RCC 7860 (cell line): Measurements from ENCODE around the gene RAB6C.
A peak's percentile ranks its signal among the peaks of the same experiment; 100 is the strongest.
"Not testable (repeated sequence)": the region's sequence is repeated elsewhere in the genome, so short reads cannot be mapped to it uniquely, and the experiment has no call there.

ENCODE experiments used
- DNase-seq: peaks from one replicate; pipeline ENCODE4 v3.0.0-alpha.2; 2015; ENCODE audit warnings: low spot score
- FAIRE-seq: peaks from 2 replicates; lab custom pipeline; 2012; peaks lifted over from hg19 to GRCh38; lab: Jason Lieb, UNC

The RAB6C gene

DNA sequence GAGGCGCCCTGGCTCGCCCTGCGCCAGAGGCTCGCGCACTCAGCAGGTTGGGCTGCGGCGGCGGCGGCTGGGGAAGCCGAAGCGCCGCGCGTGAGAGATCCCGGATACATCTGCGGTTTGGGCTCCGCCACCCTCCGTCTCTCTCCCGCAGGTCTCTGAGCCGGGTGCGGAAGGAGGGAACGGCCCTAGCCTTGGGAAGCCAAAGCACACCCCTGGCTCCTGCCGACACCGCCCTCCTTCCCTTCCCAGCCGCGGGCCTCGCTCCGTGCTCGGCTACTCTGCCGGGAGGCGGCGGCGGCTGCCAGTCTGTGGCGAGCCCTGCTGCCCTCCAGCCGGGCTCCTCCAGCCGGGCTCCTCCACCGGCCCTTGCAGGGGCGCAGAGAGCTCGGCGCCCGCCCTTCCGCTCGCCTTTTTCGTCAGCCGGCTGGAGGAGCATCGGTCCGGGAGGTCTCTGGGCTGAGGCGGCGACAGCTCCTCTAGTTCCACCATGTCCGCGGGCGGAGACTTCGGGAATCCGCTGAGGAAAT lies at the start of gene RAB6C:
Gene RAB6C (plus strand): TSS at position 38 of the 527 bp plus-strand sequence. CDS start 450 bp downstream, at position 488.
- DNase-seq, FAIRE-seq: not testable (repeated sequence)

DNA sequence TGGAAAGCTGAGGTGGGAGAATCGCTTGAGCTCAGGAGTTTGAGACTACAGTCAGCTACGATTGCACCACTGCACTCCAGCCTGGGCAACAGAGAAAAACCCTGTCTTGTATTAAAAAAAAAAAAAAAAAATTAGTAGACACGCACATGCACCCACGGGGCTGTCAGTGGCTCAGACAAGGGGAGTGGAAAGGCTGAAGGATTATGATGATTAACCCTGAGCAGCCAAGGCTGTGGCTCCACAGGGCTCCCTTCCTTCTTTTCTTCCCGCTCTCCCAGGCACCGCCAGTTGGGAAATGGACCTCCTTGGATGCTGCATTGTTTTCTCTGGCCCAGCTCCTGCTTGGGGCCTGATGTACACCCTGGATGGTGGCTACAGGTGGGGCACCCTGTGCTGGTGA lies 49.0 kb upstream of the RAB6C start:
- DNase-seq (no peak), FAIRE-seq (no peak)

DNA sequence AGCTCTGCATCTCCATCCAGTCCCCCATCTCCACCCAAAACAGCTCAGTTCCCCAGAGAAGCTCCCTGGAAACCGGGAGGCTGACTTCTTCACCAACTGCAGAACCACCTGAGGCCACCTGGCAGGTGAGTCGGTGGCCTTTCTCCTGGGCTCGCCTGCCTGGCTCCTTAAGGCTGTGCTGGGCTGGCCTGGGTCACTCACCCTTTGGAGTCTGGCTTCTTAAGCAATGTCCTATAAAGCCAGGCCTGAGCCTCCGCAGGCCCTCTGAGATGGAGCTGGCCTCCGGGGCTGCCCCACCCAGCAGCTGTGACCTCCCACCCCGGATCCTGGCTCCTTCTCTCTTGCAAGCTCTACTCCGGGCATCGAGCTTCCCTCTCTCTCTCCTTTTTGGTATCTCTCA lies 46.1 kb upstream of the RAB6C start:
- not testable (repeated sequence) for DNase-seq, FAIRE-seq

DNA sequence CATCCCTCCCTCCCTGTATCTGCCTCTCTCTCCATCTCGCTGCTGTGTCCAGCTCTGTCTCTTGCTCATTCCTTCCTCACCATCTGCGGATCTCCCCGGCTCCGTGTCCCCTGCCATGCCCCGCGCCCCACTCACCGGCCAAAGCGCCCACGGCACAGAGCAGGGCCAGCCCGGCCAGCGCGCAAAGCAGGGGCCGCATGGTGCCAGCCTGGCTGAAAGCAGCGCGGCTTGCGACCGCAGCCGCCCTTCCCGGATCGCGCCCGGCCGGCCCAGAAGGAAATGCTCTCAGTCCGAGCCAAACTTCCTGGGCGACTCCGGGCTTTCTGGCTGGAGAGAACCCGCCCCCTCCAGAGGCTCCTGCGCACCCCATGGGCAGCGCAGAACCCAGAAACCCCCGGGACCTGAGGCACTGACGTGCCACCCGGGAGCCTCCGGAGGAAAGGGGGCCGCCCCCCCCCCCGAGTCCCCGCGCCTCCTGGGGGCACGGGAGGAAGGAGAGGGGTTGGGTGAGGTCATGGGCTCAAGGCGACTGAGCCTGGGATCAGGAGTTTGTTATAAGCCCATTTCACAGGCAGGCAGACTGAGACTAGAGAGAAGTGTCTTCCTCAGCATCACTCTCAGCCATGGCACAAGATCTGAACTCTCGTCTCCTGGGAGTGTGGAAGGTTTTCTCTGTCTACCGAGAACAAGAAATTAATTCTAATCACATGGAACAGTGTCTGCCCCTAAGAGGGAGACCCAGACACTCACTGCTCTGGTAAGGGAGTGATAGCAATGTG lies 45.2 kb upstream of the RAB6C start:
- no peak for FAIRE-seq
- DNase-seq = no peak

DNA sequence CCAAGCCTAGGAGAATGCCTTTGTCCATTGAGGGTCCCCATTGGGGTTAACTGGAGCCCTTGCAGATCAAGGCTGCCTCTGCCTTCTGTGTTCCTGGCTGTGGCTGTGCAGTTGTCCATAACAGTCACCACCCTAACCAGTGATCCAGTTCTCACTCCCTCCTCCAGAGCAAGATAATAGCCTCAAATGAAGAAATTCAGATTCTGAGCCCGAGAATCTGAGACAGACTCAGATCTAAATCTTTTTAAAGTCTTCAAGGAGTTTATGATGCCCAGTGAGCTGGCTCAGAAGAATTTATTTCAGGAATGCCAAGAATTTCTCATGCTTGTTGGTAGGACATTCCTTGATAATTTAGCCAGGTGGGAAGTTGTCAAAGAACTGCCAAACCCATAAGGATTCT lies 44.3 kb upstream of the RAB6C start:
- DNase-seq = peak; percentile 49
- FAIRE-seq = peak; percentile 7

DNA sequence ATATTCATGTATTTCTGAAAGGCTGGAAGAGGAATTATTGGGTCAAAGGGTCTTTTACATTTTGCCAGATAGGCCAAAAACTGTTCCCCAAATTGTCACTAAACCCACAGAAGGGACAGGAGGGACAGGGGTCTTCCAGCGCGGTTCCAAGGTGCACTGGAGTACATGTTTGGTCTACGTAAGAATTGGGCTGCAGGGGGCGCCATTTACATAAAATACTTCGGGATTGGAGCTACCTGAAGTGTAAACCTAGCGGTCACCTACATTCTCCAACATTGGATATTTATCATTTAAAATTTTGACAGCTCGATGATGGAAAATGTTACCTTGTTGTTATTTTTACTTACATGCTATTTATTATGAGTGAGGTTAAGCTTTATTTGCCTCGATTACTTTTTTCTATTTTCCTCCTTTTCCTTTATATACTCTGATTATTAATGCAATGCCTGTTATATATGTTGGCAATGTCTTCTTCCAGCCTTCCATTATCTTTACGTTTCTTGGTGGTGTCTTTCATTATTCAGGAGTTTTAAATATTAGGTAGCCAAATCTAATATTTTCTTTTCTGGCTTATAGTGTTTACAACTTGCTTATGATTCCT lies 43.0 kb upstream of the RAB6C start:
- DNase-seq (peak; percentile 18), FAIRE-seq (no peak)

DNA sequence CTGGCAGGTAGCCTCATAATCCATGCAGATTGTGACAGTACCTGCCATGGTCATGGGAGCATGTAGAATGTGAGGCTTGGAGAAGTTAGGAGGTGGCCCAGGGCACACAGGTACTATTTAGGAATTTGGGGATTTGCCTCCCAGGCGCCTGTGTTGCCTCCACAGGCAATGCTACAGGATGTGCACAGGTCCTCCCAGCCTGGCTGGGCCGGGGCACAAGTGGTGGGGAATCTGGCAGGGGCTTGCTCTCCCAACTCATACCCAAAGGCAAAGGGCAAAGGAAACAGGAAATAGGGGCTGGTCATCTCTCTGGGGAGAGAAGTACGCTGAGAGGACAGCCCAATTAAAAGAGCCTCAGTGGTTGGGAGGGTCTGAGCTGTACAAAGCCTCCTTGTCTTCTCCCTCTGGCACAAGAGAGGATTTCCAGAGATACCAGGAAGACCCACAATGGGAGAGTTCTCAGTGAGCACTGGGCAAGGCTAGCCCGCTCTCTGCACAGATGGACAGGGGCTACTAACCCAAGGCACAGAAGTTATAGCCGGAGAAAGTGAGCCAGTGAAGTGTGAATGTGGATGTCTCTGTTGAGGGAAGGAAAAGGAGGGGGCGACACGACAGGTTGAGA lies 40.5 kb upstream of the RAB6C start:
- FAIRE-seq, DNase-seq: not testable (repeated sequence)

DNA sequence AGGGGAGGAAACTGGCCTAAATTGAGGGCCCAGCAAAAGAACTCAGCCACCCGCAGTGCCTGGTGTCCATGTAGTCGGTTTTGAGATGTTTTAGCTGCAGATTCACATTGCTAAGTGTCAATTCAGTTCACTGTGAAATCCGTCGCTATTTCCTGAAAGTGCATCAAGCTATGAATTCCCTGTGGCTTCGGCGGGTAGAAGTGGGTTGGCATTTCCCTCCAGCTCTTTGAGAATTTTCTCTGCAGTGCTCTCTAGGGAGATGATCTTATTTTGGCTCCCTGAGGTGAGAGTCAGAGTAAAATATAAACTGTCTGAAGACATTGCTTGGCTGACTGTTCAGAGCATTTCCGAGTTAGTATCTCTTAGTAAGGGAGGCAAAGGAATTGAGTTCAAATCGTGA lies 36.0 kb upstream of the RAB6C start:
- DNase-seq, FAIRE-seq: not testable (repeated sequence)

DNA sequence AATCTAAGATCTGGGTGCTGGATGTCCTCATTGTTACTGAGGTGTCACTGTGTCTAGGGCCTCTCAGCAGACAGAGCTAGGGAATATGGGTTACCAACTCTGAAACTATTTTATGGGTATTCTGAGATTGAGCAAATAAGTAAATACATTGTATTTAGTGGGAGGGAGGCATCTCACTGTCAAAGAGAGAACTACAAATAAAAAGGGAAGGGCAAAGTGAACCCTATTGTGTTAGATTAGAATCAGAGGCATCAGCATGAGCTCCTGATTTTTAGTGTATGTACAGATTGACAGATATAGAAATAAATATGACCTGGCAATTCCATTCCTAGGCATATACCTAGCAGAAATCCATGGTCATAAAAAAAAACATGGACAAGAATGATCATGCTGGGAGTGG lies 33.9 kb upstream of the RAB6C start:
- FAIRE-seq = no peak
- DNase-seq = no peak

DNA sequence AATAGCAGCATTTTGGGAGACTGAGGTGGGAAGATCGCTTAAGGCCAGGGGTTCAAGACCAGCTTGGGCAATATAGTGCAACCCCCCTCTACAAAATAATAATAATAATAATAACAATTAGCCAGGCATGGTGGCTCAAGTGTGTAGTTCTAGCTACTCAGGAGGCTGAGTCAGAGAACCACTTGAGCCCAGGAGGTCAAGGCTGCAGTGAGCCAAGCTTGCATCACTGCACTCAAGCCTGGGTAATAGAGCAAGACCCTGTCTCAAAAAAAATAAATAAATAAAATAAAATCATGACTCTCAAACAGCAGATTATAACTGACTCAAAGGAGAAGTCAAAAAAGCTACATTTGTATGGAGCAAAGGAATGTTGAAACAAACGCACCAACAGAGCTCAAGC lies 31.8 kb upstream of the RAB6C start:
- not testable (repeated sequence) for FAIRE-seq, DNase-seq

DNA sequence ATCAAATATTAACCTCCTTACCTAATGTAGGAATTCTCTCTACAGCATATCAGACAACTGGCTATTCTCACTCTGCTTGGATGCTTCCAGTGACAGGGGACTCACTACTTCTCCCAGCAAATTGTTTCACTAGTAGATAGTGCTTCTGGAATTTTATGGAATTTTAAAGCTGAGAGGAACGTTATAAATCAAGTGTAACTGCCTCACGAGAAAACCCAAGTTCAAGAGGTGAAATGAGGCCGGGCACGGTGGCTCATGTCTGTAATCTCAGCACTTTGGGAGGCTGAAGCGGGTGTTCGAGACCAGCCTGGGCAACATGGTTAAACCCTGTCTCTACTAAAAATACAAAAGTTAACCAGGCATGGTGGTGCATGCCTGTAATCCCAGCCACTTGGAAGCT lies 23.3 kb upstream of the RAB6C start:
- not testable (repeated sequence) for DNase-seq, FAIRE-seq

DNA sequence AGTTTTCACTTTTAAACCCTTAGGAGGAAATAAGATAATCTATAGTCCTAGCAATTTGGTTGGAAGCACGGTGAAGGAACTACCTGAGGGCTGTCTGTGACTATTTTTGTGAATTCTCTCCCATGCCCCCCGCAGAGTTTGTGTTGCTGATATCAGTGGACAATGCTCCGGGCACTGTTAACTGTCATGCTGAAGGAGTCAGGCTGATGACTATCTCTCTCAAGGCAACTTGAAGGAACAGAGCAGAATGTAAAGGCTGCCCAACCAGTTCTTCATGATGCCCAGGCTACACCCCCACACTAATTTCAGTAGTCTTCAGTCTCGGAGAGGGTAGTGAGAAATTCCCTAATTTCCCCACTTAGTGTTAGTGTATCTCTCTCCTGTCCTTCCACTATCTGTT lies 21.6 kb upstream of the RAB6C start:
- DNase-seq = no peak
- FAIRE-seq = no peak

DNA sequence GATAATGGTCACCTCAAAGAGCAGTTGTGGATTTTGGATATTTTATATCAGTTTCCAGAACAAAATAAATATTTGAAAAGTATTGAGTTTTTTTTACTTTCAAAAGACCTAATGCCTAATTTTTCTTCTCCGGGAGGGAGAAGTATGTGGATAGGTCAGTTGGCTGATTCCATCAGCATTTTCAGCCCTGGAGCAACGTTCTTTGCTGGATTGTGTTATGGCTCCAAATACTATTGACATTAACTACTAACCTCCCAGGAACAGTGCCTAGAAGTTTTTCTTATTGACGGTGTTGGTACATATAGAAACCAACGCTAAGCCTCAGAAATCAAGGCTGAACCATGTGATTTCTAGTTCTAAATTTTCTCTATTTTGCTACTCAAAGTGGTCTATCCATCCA lies 20.7 kb upstream of the RAB6C start:
- FAIRE-seq, DNase-seq: not testable (repeated sequence)

DNA sequence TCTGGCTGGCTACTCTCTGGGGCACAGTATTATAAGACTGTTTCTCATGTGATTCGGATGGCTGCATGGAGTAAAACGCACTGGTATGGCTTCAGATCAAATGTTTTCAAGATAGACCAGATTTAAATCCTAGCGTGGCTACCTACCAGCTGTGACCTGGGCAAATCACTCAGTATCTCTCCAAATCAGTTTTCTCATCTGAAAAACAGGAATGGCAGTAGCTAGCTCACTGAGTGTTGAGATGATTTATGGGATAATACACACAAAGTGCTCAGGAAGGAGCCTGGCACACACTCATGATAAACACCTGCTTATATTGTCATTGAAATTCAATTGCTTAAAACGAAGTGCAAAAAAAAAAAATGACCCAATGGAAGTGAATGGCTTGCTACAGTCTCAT lies 10.9 kb upstream of the RAB6C start:
- not testable (repeated sequence) for FAIRE-seq, DNase-seq

DNA sequence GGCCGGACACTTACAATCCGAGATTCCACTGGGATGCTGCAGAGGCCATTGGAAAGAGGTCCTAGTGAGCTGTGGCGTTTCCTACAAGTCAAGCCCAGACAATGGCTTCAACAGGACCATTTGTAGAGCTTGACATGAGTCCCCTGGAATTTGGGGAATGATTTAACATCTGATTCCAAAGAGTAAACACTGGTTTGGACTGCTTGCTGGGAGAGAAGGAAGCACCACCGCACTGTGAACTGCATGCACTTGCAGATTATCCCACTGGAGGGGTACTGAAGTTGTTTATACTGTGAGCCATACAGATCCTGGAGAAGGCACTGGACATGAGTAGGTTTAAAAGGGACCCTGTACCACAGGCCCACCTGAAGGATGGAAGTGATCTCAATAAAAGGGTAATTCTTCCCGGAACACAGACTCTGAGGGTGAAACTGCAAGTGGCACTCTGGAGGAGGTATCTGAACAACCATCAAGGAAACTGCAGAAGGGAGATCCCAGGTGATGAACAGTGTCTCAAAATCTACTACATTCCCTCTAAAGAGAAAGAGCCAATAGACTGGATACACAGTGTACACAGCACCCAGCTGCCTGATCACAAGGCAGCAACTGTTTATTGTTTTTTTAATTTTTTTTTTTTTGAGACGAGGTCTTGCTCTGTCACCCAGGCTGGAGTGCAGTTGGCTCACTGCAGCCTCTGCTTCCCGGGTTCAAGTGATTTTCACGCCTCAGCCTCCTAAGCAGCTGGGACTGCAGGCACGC lies 4.3 kb upstream of the RAB6C start:
- FAIRE-seq (no peak), DNase-seq (no peak)

DNA sequence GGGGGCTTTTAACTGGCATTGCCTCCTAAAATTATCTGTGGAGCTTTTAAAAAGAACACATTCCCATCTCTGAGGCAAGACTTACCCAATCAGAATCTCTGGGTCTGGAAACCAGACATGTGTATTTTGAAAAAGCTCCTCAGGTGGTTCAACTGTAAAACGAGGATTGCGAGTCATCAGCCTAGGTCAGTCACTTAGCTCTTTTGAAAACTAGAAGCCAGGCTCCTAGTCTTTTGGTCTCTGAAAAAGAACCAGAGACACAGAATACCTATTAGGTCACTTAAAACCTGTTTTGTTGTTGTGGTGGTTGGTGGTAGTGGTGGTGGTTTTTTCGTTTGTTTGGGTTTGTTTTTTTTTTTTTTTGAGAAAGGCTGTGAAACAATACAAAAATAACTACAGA lies 2.5 kb upstream of the RAB6C start:
- FAIRE-seq, DNase-seq: not testable (repeated sequence)

DNA sequence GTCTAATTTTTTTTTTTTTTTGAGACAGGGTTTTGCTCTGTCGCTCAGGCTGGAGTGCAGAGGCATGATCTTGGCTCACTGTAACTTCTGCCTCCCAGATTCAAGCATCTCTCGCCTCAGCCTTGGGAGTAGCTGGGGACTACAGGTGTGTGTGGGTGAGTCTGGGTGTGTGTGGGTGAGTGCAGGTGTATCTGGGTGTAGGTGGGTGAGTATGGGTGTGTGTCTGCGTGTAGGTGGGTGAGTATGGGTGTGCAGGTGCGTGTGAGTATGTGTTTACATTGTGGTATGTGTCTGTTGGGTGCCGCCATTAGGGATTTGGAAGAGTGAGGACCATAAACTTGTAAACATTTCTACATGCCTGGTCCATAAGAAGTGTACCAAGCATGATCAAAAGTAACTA lies 1.5 kb upstream of the RAB6C start:
- DNase-seq = no peak
- FAIRE-seq = no peak

DNA sequence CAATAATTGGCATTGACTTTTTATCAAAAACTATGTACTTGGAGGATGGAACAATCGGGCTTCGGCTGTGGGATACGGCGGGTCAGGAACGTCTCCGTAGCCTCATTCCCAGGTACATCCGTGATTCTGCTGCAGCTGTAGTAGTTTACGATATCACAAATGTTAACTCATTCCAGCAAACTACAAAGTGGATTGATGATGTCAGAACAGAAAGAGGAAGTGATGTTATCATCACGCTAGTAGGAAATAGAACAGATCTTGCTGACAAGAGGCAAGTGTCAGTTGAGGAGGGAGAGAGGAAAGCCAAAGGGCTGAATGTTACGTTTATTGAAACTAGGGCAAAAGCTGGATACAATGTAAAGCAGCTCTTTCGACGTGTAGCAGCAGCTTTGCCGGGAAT lies 780 bp downstream of the RAB6C start:
- not testable (repeated sequence) for FAIRE-seq, DNase-seq

DNA sequence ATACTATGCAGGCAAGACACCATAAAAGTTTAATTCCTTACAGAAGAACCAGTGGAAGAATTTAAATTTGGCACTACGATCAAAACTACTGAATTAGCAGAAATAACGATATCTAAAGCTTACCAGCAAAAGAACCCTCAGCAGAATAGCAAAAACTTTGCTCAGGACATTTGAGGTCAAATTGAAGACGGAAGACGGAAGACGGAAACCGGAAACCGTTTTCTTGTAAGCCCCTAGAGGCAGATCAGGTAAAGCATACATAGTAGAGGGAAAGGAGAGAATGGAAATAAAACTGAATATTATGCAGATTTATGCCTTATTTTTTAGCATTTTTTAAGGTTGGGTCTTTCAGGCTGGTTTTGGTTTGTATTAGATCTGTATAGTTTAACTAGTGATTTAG lies 2.2 kb downstream of the RAB6C start:
- not testable (repeated sequence) for FAIRE-seq, DNase-seq

DNA sequence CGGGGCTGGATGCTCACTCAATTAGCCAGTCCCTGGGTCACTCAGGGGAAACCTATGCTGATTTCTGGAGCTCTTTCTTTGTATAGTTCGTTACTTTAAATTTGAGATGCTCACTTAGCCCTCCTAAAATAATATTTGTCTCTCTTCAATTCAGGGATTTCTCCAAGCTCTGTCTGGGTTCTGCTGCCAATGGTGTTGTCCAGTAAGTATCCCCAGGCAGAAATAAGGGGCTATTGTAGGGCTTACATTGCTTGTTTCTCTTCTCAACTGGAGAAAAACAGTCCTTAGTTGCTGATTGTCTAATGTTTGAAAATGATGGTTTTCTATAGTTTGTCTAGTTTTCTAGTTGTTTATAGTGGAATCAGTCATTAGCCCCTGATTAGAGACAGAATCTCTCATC lies 5.0 kb downstream of the RAB6C start:
- no peak for FAIRE-seq
- DNase-seq = no peak
